K562 (cell line): Measurements from ENCODE around the gene CBFA2T2. TPM values are rescaled to one million over a fixed set of nuclear protein-coding genes. Genes with fewer than 3 reads are reported as not detected.

ENCODE experiments used
- CEBPB ChIP-seq: fragments of 450-650 bp; IDR thresholded peaks from 2 replicates; pipeline ENCODE4 v1.6.1; 2016; ENCODE audit warnings: missing genetic modification characterization, missing compliant biosample characterization
- DIDO1 ChIP-seq: fragments of 450-650 bp; IDR thresholded peaks from 2 replicates; pipeline ENCODE4 v1.6.1; 2016; ENCODE audit warnings: low read depth, missing biosample characterization, missing genetic modification characterization
- E2F3 ChIP-seq: fragments of 250-450 bp; sonication (Bioruptor Pico); IDR thresholded peaks from 2 replicates; pipeline ENCODE4 v1.4.0; 2020; ENCODE audit warnings: mild to moderate bottlenecking
- ERF ChIP-seq: fragments of 450-650 bp; formaldehyde crosslinking; IDR thresholded peaks from 2 replicates; pipeline ENCODE4 v1.4.0; 2020; ENCODE audit warnings: mild to moderate bottlenecking, mixed read lengths
- HDAC6 ChIP-seq: IDR thresholded peaks from 2 replicates; pipeline ENCODE4 v1.6.1; 2012; ENCODE audit warnings: low read depth, mild to moderate bottlenecking, control low read depth, inconsistent platforms, low read length, moderate library complexity
- L3MBTL2 ChIP-seq: fragments of 450-650 bp; IDR thresholded peaks from 2 replicates; pipeline ENCODE4 v1.6.1; 2016; ENCODE audit warnings: mild to moderate bottlenecking, moderate library complexity
- MAFF ChIP-seq: IDR thresholded peaks from 2 replicates; pipeline ENCODE4 v1.6.1; 2012; ENCODE audit warnings: low read length, improper control_type of control experiment
- NR3C1 ChIP-seq: sonication (generic); formaldehyde crosslinking; IDR thresholded peaks from 2 replicates; pipeline ENCODE4 v1.8.1; 2022; ENCODE audit warnings: missing genetic modification reagents
- POLR2AphosphoS2 ChIP-seq: IDR thresholded peaks from 2 replicates; pipeline ENCODE4 v1.6.1; 2012; ENCODE audit warnings: low read length, improper control_type of control experiment
- RAD51 ChIP-seq: fragments of 450-650 bp; IDR thresholded peaks from 2 replicates; pipeline ENCODE4 v1.7.1; 2016; ENCODE audit warnings: low read depth, mild to moderate bottlenecking, borderline replicate concordance
- TAL1 ChIP-seq: fragments of 450-650 bp; IDR thresholded peaks from 2 replicates; pipeline ENCODE4 v1.6.1; 2016; ENCODE audit warnings: mild to moderate bottlenecking
- ZNF79 ChIP-seq: fragments of 250-450 bp; sonication (Bioruptor Pico); IDR thresholded peaks from 2 replicates; pipeline ENCODE4 v1.4.0; 2020; ENCODE audit warnings: low read depth, mild to moderate bottlenecking, moderate library complexity
- polyA plus RNA-seq, 8 experiments: library from polyadenylated mRNA; depleted of rRNA in 4 of 8; stranded (reverse) in 5 of 8; unstranded in 3 of 8; fragments of >200 nt; fragmentation: Nextera tagmentation in 2 of 8; fragmentation: Illumina TruSeq in 1 of 8; extraction: Ambion mirVana in 2 of 8; extraction: Trizol in 1 of 8; gene quantifications; 2 replicates each; pipeline versions ENCODE4 v1.2.1 to v1.2.3, GENCODE V29; 2011 to 2014; ENCODE audit warnings: inconsistent platforms in 1 of 8, missing spikeins in 1 of 8
- total RNA-seq, 7 experiments: library from RNA; depleted of rRNA in 6 of 7; stranded (reverse); fragments of >200 nt in 6 of 7; fragmentation: Illumina TruSeq in 2 of 7; extraction: Trizol in 2 of 7; gene quantifications; 2 replicates each; pipeline versions ENCODE4 v1.2.1 to v1.2.3, GENCODE V29; 2011 to 2021; ENCODE audit warnings: low replicate concordance in 1 of 7
- TF ChIP-seq, protein P1 (sequence below): fragments of 250-450 bp; sonication (Bioruptor Pico); IDR thresholded peaks from 2 replicates; pipeline ENCODE4 v1.5.0; 2021; ENCODE audit warnings: mild to moderate bottlenecking, borderline replicate concordance
- TF ChIP-seq, protein P2 (sequence below), 2 experiments: fragments of 450-650 bp; IDR thresholded peaks; 2 replicates each; pipeline ENCODE4 v1.6.1; 2016
- TF ChIP-seq, protein P3 (sequence below): sonication (generic); formaldehyde crosslinking; IDR thresholded peaks from 2 replicates; pipeline ENCODE4 v1.8.1; 2023; ENCODE audit warnings: mild to moderate bottlenecking, missing genetic modification reagents, moderate library complexity
- TF ChIP-seq, protein P4 (sequence below): fragments of 450-650 bp; IDR thresholded peaks from 2 replicates; pipeline ENCODE4 v1.6.1; 2016; ENCODE audit warnings: mild to moderate bottlenecking
- TF ChIP-seq, protein P5 (sequence below): fragments of 200-800 bp; sonication (Bioruptor generic); IDR thresholded peaks from 2 replicates; pipeline ENCODE4 v1.6.1; 2016; ENCODE audit warnings: missing genetic modification characterization, missing compliant biosample characterization

Gene CBFA2T2
- total and polyA plus RNA-seq, 9 of the 15 experiments (the other 6 are each of a cell fraction or from before 2014, with no cell fraction given), result 0.27 to 9.6 (median 5.8) TPM

DNA sequence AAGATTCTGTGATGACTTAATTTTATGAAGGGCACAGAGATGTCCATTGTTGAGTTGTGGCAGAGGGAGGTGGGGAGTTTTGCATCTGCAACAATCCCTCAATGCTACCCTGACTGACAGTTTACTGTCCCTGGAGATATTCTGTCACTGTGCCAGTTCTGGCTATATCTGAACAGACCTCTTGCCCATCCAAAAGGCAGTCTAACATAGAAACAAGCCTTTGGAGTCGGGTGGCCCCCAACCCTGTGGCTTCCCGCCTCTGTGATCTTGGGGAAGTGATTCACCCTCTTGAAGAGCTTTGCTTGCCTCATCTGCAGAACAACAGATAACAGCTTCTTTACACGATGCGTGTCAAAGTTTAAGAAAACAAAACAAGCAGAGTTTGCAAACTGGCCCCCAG, 200.1 kb downstream of the CBFA2T2 start (continued):
- TF ChIP-seq, protein P1, sequence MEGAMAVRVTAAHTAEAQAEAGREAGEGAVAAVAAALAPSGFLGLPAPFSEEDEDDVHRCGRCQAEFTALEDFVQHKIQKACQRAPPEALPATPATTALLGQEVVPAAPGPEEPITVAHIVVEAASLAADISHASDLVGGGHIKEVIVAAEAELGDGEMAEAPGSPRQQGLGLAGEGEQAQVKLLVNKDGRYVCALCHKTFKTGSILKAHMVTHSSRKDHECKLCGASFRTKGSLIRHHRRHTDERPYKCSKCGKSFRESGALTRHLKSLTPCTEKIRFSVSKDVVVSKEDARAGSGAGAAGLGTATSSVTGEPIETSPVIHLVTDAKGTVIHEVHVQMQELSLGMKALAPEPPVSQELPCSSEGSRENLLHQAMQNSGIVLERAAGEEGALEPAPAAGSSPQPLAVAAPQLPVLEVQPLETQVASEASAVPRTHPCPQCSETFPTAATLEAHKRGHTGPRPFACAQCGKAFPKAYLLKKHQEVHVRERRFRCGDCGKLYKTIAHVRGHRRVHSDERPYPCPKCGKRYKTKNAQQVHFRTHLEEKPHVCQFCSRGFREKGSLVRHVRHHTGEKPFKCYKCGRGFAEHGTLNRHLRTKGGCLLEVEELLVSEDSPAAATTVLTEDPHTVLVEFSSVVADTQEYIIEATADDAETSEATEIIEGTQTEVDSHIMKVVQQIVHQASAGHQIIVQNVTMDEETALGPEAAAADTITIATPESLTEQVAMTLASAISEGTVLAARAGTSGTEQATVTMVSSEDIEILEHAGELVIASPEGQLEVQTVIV (CRISPR knock-in tag), result no peak
- peak; percentile 49; the same call in 1 of the 2 replicates for TF ChIP-seq L3MBTL2
- no peak for TF ChIP-seq HDAC6
- TF ChIP-seq, protein P2, sequence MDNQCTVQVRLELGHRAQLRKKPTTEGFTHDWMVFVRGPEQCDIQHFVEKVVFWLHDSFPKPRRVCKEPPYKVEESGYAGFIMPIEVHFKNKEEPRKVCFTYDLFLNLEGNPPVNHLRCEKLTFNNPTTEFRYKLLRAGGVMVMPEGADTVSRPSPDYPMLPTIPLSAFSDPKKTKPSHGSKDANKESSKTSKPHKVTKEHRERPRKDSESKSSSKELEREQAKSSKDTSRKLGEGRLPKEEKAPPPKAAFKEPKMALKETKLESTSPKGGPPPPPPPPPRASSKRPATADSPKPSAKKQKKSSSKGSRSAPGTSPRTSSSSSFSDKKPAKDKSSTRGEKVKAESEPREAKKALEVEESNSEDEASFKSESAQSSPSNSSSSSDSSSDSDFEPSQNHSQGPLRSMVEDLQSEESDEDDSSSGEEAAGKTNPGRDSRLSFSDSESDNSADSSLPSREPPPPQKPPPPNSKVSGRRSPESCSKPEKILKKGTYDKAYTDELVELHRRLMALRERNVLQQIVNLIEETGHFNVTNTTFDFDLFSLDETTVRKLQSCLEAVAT (IDR thresholded peaks at IDR 0.05), result no peak
- peak; percentile 70 for TF ChIP-seq CEBPB (tag)
- no peak for TF ChIP-seq POLR2AphosphoS2
- TF ChIP-seq TAL1, result peak; percentile 88
- peak; percentile 71 for TF ChIP-seq E2F3 (CRISPR knock-in tag)
- no peak for TF ChIP-seq DIDO1 (tag)
- TF ChIP-seq, protein P3, sequence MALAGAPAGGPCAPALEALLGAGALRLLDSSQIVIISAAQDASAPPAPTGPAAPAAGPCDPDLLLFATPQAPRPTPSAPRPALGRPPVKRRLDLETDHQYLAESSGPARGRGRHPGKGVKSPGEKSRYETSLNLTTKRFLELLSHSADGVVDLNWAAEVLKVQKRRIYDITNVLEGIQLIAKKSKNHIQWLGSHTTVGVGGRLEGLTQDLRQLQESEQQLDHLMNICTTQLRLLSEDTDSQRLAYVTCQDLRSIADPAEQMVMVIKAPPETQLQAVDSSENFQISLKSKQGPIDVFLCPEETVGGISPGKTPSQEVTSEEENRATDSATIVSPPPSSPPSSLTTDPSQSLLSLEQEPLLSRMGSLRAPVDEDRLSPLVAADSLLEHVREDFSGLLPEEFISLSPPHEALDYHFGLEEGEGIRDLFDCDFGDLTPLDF, result no peak
- peak; percentile 9; the same call in 1 of the 2 replicates for TF ChIP-seq MAFF
- TF ChIP-seq, protein P4, sequence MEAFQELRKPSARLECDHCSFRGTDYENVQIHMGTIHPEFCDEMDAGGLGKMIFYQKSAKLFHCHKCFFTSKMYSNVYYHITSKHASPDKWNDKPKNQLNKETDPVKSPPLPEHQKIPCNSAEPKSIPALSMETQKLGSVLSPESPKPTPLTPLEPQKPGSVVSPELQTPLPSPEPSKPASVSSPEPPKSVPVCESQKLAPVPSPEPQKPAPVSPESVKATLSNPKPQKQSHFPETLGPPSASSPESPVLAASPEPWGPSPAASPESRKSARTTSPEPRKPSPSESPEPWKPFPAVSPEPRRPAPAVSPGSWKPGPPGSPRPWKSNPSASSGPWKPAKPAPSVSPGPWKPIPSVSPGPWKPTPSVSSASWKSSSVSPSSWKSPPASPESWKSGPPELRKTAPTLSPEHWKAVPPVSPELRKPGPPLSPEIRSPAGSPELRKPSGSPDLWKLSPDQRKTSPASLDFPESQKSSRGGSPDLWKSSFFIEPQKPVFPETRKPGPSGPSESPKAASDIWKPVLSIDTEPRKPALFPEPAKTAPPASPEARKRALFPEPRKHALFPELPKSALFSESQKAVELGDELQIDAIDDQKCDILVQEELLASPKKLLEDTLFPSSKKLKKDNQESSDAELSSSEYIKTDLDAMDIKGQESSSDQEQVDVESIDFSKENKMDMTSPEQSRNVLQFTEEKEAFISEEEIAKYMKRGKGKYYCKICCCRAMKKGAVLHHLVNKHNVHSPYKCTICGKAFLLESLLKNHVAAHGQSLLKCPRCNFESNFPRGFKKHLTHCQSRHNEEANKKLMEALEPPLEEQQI, result no peak
- TF ChIP-seq, protein P5, sequence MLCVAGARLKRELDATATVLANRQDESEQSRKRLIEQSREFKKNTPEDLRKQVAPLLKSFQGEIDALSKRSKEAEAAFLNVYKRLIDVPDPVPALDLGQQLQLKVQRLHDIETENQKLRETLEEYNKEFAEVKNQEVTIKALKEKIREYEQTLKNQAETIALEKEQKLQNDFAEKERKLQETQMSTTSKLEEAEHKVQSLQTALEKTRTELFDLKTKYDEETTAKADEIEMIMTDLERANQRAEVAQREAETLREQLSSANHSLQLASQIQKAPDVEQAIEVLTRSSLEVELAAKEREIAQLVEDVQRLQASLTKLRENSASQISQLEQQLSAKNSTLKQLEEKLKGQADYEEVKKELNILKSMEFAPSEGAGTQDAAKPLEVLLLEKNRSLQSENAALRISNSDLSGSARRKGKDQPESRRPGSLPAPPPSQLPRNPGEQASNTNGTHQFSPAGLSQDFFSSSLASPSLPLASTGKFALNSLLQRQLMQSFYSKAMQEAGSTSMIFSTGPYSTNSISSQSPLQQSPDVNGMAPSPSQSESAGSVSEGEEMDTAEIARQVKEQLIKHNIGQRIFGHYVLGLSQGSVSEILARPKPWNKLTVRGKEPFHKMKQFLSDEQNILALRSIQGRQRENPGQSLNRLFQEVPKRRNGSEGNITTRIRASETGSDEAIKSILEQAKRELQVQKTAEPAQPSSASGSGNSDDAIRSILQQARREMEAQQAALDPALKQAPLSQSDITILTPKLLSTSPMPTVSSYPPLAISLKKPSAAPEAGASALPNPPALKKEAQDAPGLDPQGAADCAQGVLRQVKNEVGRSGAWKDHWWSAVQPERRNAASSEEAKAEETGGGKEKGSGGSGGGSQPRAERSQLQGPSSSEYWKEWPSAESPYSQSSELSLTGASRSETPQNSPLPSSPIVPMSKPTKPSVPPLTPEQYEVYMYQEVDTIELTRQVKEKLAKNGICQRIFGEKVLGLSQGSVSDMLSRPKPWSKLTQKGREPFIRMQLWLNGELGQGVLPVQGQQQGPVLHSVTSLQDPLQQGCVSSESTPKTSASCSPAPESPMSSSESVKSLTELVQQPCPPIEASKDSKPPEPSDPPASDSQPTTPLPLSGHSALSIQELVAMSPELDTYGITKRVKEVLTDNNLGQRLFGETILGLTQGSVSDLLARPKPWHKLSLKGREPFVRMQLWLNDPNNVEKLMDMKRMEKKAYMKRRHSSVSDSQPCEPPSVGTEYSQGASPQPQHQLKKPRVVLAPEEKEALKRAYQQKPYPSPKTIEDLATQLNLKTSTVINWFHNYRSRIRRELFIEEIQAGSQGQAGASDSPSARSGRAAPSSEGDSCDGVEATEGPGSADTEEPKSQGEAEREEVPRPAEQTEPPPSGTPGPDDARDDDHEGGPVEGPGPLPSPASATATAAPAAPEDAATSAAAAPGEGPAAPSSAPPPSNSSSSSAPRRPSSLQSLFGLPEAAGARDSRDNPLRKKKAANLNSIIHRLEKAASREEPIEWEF, result no peak
- no peak for TF ChIP-seq ERF
- no peak for TF ChIP-seq ZNF79 (CRISPR knock-in tag)
- TF ChIP-seq NR3C1 (CRISPR knock-in tag), result no peak
- TF ChIP-seq RAD51, result no peak
